GM19099 (cell line): Measurements from ENCODE around the gene MAML2.

Experiments used
- POLR2A ChIP-seq: IDR thresholded peaks from 3 replicates; pipeline ENCODE4 v1.6.1; 2011; ENCODE audit warnings: low read depth; ENCODE audit not compliant: insufficient read length; ENCODE audit errors: extremely low read depth

The MAML2 gene

DNA sequence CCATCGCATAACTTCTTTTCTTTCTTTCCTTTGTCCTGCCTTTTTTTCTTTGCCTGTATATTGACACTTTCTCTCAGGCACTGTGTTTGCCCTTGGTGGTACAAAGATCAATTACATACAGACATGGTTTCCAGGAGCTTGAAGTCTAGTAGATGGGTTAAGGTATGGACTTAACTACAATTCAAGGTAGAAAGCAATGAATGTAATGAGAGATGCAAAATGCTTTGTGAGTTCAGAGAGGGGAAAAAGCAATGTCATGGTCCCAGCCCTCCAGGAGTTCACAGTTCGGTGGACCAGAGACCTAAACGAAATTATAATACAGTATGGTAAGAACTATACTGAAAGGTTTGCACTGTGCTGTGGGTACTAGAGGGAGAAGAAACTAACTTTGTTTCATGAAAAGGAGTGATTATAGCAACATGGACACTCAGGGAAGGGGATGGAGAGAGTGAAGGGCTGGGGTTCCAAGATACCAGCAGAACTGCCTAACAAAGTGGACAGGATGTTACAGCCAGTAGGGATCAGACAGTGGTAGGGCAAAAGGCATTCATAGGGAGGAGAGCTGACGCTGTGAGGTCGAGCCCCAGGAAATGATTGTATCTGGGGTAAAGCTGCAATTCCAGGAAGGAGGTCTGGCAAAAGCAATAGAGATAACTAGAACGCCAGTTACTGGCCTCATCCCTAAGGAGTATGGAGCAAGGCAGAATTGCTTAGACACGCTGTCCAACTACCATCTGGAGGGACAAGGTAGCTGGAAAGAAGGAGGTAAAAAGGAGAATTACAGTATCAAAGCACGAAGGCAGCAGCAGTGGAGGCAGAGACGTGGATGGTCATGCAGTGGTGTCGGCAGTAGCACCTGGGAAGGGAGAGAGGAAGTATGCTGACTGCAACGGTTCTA lies 260.7 kb downstream of the MAML2 start:
- TF ChIP-seq POLR2A, result no peak

GRCh38 chr11:96081561-96081960 lies 261.4 kb downstream of the MAML2 start:
- no peak for TF ChIP-seq POLR2A

DNA sequence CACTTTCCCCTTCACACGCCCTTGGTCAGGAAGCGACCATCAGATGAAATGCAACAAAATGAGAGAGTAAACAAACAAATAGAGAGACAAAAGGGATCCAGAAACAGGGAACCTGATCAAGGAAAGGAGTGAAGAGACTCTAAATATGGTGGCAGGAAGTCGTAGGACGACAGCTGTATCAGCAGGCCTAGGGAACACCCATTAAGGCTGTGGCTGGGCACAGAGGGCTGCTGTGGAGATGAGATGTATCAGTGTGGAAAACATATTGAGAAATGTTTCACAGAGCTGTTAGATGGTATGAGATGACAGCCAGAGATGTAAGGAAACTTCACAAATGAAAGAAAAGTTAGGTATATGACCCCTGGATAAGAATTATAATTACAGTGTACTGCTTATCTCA lies 263.3 kb downstream of the MAML2 start:
- no peak for TF ChIP-seq POLR2A

GRCh38 chr11:96075532-96075959 lies 267.4 kb downstream of the MAML2 start:
- no peak for TF ChIP-seq POLR2A

DNA sequence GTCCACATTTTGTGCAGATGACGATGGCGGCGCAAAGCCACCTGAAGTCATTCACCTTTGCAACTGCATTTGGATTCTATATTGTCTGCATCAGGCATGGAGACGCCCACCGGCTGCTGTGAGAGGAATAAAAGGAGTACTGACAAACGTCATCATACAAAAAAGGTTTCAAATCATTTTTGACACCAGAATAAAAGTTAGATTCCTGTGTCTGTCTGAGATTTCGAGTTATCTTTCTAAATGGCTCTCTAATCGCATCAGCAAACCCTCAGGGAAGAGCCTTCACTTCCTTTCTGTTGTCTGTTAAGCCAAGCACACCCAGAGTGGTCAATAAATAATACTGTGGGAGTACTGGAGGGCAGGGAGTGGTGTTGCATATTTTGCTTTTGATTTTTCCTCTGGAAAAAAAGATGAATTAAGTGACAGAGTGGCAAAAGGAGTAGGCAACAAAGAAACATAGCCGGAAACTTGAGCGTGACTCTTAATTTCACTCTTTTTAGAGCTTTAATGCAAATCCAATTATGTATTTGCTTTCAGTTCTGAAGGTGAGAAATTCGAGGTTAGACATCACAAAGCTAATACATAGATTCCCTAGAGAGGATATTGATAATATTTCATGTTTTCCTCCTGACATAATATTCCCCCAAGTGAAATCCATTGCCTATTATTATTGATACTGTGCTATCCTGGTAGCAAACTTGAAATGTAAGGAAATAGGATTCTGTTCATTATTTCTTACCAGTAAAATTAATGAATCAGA lies 268.3 kb downstream of the MAML2 start:
- TF ChIP-seq POLR2A, result no peak

DNA sequence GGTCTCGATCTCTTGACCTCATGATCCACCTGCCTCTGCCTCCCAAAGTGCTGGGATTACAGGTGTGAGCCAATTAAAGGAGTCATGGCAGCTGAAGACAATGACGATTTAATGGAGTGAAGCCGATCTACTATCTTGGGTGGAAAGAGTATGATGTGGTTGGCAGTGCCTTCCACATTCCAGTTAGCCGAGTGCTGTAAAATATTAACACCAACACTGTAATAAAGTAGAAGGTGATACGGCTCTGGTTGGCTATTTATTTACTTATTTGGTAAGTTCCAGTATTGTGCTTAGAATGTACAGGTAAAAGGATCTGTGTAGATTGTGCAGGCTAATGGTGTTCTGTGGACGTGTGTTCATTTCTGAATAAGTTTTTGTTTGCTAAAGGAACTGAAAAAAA lies 269.5 kb downstream of the MAML2 start:
- no peak for TF ChIP-seq POLR2A

GRCh38 chr11:96072592-96072991 lies 270.4 kb downstream of the MAML2 start:
- TF ChIP-seq POLR2A, result no peak

- TF ChIP-seq POLR2A, result no peak
Observed at GRCh38 chr11:96070453-96070852, 272.5 kb downstream of the MAML2 start.

DNA sequence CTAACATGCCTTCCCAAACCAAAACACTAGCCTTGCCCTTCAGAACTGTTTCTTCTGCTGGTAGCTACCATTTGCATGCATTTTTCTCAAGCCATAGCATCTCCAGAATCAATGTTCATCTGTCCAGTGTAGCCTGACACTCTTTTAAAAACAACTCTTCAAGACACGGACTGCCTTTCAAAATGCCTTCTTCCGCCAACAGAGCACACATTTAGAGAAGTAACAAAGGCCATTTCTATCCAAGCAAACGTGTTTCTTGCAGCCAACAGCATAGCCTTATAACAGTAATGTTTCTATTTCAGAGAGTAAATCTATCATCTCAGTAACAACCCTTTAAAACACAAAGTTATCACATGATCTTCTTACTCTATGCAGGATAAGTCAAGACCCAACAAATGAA lies 275.8 kb downstream of the MAML2 start:
- TF ChIP-seq POLR2A, result no peak

DNA sequence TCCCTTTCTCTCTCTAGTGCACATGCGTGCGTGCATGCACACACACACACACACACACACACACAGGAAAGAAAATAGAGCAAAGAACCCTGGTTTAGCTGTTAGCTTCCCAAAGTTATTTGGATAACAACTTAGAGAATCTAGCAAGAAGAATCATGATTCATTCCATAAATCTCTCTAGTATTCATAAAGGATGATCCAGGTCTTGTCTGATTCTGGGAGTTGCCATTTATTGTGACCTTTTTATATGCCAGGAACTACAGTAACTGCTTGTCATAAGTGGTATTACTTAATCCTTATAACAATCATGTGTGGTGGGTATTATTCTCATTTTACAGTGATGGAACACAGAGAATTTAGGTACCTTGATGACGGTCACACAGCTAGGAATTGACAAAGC lies 277.6 kb downstream of the MAML2 start:
- TF ChIP-seq POLR2A, result no peak

GRCh38 chr11:96063886-96064285 lies 279.1 kb downstream of the MAML2 start:
- no peak for TF ChIP-seq POLR2A

DNA sequence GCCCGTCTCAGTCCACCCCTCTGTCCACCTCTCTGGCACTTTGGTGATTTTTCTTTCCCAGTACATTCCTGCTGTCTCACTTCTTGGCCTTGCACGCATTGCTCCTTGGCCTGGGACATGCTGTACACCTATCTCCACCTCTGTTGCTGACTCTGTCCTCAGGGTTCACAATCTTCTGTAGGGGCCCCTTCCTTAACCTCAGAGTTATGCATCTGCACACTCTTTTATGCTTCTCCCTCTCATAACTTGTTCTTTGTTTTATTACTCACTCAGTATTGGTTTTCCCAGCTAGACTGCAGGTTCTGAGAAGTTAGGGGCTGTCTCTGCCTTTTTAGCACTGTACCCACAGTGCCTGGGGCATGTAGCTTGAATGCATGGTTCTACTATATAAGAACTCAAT lies 279.9 kb downstream of the MAML2 start:
- TF ChIP-seq POLR2A, result no peak

GRCh38 chr11:96062134-96062533 lies 280.9 kb downstream of the MAML2 start:
- TF ChIP-seq POLR2A, result no peak

- no peak for TF ChIP-seq POLR2A
Observed at GRCh38 chr11:96061730-96062129, 281.3 kb downstream of the MAML2 start.

- TF ChIP-seq POLR2A, result no peak
Observed at GRCh38 chr11:96061069-96061468, 281.9 kb downstream of the MAML2 start.

DNA sequence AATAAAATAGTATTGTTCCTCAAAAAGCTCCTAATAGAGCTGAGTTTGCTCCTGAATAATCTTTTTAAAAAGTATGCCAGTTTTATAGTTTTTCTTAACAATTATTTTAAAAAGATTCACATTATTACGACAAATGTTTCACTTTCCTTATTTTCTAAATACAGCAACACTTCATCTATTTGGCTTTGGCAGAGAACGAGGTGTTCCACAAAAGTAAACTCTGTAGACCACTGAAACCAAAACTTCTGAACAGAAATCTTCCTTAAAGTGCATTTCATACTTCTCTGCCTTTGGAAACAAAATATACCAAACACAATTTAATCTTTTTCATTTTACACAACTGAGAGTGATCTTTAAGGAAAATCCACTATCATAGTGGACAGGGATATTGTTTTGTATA lies 285.5 kb downstream of the MAML2 start:
- TF ChIP-seq POLR2A, result no peak

- no peak for TF ChIP-seq POLR2A
Observed at GRCh38 chr11:96056576-96056975, 286.4 kb downstream of the MAML2 start.
